ENCODE results near the gene AAMDC. TPM values are rescaled to one million over a fixed set of nuclear protein-coding genes. Genes with fewer than 3 reads are reported as not detected.
A peak's percentile ranks its signal among the peaks of the same experiment; 100 is the strongest.

The AAMDC gene
- polyA plus RNA-seq (2013, experiment 1 of 2), result 35.8 TPM
- polyA plus RNA-seq (2013, experiment 2 of 2), result 33.9 TPM

DNA sequence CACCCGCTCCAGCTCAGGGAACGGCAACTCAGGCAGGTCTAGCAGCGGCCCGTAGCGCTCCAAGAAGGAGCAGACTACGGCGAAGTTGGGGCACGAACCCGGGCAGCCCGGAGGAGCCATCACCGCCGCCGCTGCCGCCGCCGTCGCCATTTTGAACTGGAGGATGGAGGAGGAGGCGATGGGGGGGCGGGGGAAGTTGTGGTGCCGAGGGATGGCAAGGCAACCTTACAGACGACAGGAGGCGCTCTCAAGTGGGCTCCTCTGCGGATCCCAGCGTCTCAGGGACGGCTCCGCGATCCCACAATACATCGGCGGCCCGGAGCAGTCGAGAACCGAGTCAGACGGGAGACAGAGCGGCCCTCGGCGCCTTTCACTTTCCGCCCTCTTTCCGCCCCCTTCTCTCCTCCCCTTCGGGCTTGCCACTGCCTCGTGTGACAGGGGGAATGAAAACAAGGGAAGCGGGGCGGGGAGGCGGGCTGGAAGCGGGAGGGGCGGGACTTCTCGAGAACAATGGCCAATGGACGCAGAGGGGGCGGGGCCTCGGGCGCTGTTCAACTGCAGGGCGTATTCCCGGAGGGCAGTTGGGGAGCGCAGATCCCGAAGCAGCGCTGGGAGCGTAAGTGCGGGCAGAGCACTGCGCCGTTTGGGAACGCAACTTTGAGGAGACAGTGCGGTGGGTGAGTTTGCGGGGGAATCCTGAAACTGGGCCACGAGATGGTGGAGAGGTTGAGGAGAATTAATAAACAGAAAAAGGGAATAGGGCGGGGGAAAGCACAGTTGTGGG, at the start of gene AAMDC, which contains the start of gene RSF1:
Gene AAMDC (plus strand): TSS at position 580 of the 784 bp plus-strand sequence. CDS start 21,353 bp downstream, outside the sequence.
Gene RSF1 (minus strand): TSS at position 158 of the 784 bp plus-strand sequence. CDS start 8 bp downstream, at position 150.
- peak; percentile 98 for DNase-seq (ENCODE audit: low spot score)
- Histone ChIP-seq H2BK15ac (ENCODE audit: low read length) (peak within 1 kb of the TSS; percentile 96), H4K91ac (ENCODE audit: low read depth, low read length, poor library complexity) (peak within 1 kb of the TSS; percentile 53), H2AFZ (ENCODE audit: low read length) (peak within 1 kb of the TSS; percentile 85), H3K9me3 (replicated peaks in 1 of 2; ENCODE audit: control insufficient read depth in 2 of 2, insufficient read depth in 1 of 2, low read depth in 1 of 2, low read length in 2 of 2) (peaks cover 0 to 10% of the 10 kb centered on the region in 2 donors), H3K4me2 (ENCODE audit: insufficient read depth, low read length, poor library complexity, severe bottlenecking) (peak within 1 kb of the TSS; percentile 79), H3K36me3 (replicated peaks in 1 of 2; ENCODE audit: control insufficient read depth in 2 of 2, insufficient read depth in 2 of 2, low read length in 2 of 2) (peaks cover 0 to 11% of the 10 kb centered on the region in 2 donors), H3K4me3 (ENCODE audit: low read length in 2 of 2) (peak within 1 kb of the TSS; percentile 72 to 100), H3K18ac (ENCODE audit: low read length) (peak within 1 kb of the TSS; percentile 100), H3K27me3 (ENCODE audit: control insufficient read depth in 3 of 3, insufficient read depth in 3 of 3, low read depth in 1 of 3, low read length in 3 of 3) (no peaks in the 10 kb centered on the region), H2BK120ac (ENCODE audit: low read depth, low read length) (peak within 1 kb of the TSS; percentile 97), H2BK5ac (ENCODE audit: low read length) (peak within 1 kb of the TSS; percentile 98), H3K9ac (ENCODE audit: low read depth, low read length, poor library complexity) (peak within 1 kb of the TSS; percentile 97), H2BK12ac (ENCODE audit: low read length) (peak within 1 kb of the TSS; percentile 84), H3K4ac (ENCODE audit: low read length) (peak within 1 kb of the TSS; percentile 95), H2AK5ac (ENCODE audit: low read depth, low read length) (peak within 1 kb of the TSS; percentile 88), H3K14ac (ENCODE audit: low read length) (peak within 1 kb of the TSS; percentile 99), H4K8ac (ENCODE audit: low read depth, low read length) (no peak within 1 kb of the TSS), H3K79me1 (ENCODE audit: low read depth, low read length) (peaks cover 6% of the 10 kb centered on the region), H3K27ac (replicated peaks; ENCODE audit: low read length) (peak within 1 kb of the TSS; percentile 98), H3K23ac (ENCODE audit: low read depth, low read length, poor library complexity) (peak within 1 kb of the TSS; percentile 98), H3K4me1 (ENCODE audit: control insufficient read depth in 2 of 2, insufficient read depth in 1 of 2, low read depth in 1 of 2, low read length in 2 of 2) (peaks cover 0 to 6% of the 10 kb centered on the region in 2 donors)
- WGBS, 2 donors (ENCODE audit: extremely low coverage in 2 of 2, insufficient read length in 2 of 2, insufficient replicate concordance in 1 of 2), result no CpG with 5 or more reads among the region's 64 CpGs

DNA sequence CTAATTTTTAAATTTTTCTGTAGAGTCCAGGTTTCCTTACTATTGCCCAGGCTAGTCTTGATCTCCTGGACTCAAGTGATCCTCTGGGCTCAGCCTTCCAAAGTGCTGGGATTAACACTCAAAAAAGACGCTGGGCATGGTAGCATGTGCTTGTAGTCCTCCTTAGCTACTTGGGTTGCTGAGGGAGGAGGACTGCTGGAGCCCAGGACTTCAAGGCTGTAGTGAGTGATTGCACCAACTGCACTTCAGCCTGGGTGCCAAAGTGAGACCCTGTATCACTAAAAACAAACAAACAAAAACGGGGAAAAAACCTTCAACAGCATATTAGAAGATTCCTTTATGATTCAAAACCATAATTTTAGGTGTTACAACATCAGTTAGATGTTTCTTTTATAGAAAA, 45.0 kb upstream of the AAMDC start:
- Histone ChIP-seq H2BK5ac (ENCODE audit: low read length) (no peak overlapping the region), H4K91ac (ENCODE audit: low read depth, low read length, poor library complexity) (no peak overlapping the region), H3K14ac (ENCODE audit: low read length) (no peak overlapping the region), H3K9me3 (replicated peaks in 1 of 2; ENCODE audit: control insufficient read depth in 2 of 2, insufficient read depth in 1 of 2, low read depth in 1 of 2, low read length in 2 of 2) (no peaks in the 10 kb centered on the region), H3K79me1 (ENCODE audit: low read depth, low read length) (peaks cover 3% of the 10 kb centered on the region), H3K27ac (replicated peaks; ENCODE audit: low read length) (no peak overlapping the region), H3K36me3 (replicated peaks in 1 of 2; ENCODE audit: control insufficient read depth in 2 of 2, insufficient read depth in 2 of 2, low read length in 2 of 2) (peaks cover 0 to 14% of the 10 kb centered on the region in 2 donors), H4K8ac (ENCODE audit: low read depth, low read length) (no peak overlapping the region), H2AFZ (ENCODE audit: low read length) (no peak overlapping the region), H3K4me2 (ENCODE audit: insufficient read depth, low read length, poor library complexity, severe bottlenecking) (no peak overlapping the region), H3K4me1 (ENCODE audit: control insufficient read depth in 2 of 2, insufficient read depth in 1 of 2, low read depth in 1 of 2, low read length in 2 of 2) (no peaks in the 10 kb centered on the region), H2BK12ac (ENCODE audit: low read length) (no peak overlapping the region), H3K4ac (ENCODE audit: low read length) (no peak overlapping the region), H3K18ac (ENCODE audit: low read length) (no peak overlapping the region), H3K9ac (ENCODE audit: low read depth, low read length, poor library complexity) (no peak overlapping the region), H2AK5ac (ENCODE audit: low read depth, low read length) (no peak overlapping the region), H3K27me3 (ENCODE audit: control insufficient read depth in 3 of 3, insufficient read depth in 3 of 3, low read depth in 1 of 3, low read length in 3 of 3) (no peaks in the 10 kb centered on the region), H3K4me3 (ENCODE audit: low read length in 2 of 2) (no peak overlapping the region), H2BK15ac (ENCODE audit: low read length) (no peak overlapping the region), H3K23ac (ENCODE audit: low read depth, low read length, poor library complexity) (no peak overlapping the region), H2BK120ac (ENCODE audit: low read depth, low read length) (no peak overlapping the region)
- DNase-seq (ENCODE audit: low spot score), result no peak
- WGBS, 2 donors (ENCODE audit: extremely low coverage in 2 of 2, insufficient read length in 2 of 2, insufficient replicate concordance in 1 of 2), result no CpG with 5 or more reads among the region's 2 CpGs

DNA sequence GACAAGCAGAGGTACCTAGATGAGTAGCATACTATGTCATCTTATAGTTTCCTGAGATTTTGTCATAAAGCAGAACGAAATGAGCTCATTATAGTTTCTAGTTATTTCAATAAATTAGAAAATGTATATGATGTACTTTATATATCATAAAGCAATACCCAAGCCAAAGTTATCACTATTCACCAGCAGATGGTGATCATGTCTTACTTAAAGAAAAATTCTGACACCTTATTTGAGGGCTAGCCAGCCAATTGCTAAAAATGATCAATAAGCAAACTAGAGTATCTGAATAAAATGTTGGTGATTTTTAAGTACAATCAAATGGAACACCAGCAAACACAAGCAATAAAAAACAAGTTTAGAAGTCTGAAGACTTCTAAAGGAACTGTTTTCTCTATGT, 44.5 kb upstream of the AAMDC start:
- Histone ChIP-seq H2BK120ac (ENCODE audit: low read depth, low read length) (no peak overlapping the region), H3K27me3 (ENCODE audit: control insufficient read depth in 3 of 3, insufficient read depth in 3 of 3, low read depth in 1 of 3, low read length in 3 of 3) (no peaks in the 10 kb centered on the region), H2AK5ac (ENCODE audit: low read depth, low read length) (no peak overlapping the region), H3K14ac (ENCODE audit: low read length) (no peak overlapping the region), H3K79me1 (ENCODE audit: low read depth, low read length) (peaks cover 3% of the 10 kb centered on the region), H2BK12ac (ENCODE audit: low read length) (no peak overlapping the region), H3K4me1 (ENCODE audit: control insufficient read depth in 2 of 2, insufficient read depth in 1 of 2, low read depth in 1 of 2, low read length in 2 of 2) (no peaks in the 10 kb centered on the region), H2BK15ac (ENCODE audit: low read length) (no peak overlapping the region), H3K4me2 (ENCODE audit: insufficient read depth, low read length, poor library complexity, severe bottlenecking) (no peak overlapping the region), H3K23ac (ENCODE audit: low read depth, low read length, poor library complexity) (no peak overlapping the region), H2BK5ac (ENCODE audit: low read length) (no peak overlapping the region), H3K36me3 (replicated peaks in 1 of 2; ENCODE audit: control insufficient read depth in 2 of 2, insufficient read depth in 2 of 2, low read length in 2 of 2) (peaks cover 0 to 14% of the 10 kb centered on the region in 2 donors), H3K27ac (replicated peaks; ENCODE audit: low read length) (no peak overlapping the region), H3K9ac (ENCODE audit: low read depth, low read length, poor library complexity) (no peak overlapping the region), H3K4ac (ENCODE audit: low read length) (no peak overlapping the region), H4K8ac (ENCODE audit: low read depth, low read length) (no peak overlapping the region), H4K91ac (ENCODE audit: low read depth, low read length, poor library complexity) (no peak overlapping the region), H2AFZ (ENCODE audit: low read length) (no peak overlapping the region), H3K18ac (ENCODE audit: low read length) (no peak overlapping the region), H3K4me3 (ENCODE audit: low read length in 2 of 2) (no peak overlapping the region), H3K9me3 (replicated peaks in 1 of 2; ENCODE audit: control insufficient read depth in 2 of 2, insufficient read depth in 1 of 2, low read depth in 1 of 2, low read length in 2 of 2) (no peaks in the 10 kb centered on the region)
- DNase-seq (ENCODE audit: low spot score), result no peak
- WGBS, 2 donors (ENCODE audit: extremely low coverage in 2 of 2, insufficient read length in 2 of 2, insufficient replicate concordance in 1 of 2), result no CpG with 5 or more reads among the region's 1 CpG

DNA sequence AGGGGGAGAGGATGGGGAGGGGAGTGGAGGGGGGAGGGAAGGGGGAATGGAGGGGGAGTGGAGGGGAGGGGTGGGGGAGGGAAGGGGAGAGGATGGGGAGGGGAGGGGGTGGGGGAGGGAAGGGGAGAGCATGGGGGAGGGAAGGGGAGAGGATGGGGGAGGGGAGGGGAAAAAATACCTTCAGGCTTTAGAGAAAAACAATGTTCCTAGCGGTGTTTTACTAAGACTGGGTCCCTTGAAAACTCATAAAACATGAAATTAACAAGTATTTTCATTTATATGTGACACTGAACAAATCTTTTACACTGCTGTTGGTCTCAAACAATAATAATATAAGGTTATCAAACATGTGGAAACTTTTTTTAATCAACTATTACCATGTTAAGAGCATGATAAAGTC, 42.8 kb upstream of the AAMDC start:
- Histone ChIP-seq H2AFZ (ENCODE audit: low read length) (no peak overlapping the region), H3K36me3 (replicated peaks in 1 of 2; ENCODE audit: control insufficient read depth in 2 of 2, insufficient read depth in 2 of 2, low read length in 2 of 2) (peaks cover 0 to 10% of the 10 kb centered on the region in 2 donors), H4K8ac (ENCODE audit: low read depth, low read length) (no peak overlapping the region), H2BK5ac (ENCODE audit: low read length) (no peak overlapping the region), H3K9me3 (replicated peaks in 1 of 2; ENCODE audit: control insufficient read depth in 2 of 2, insufficient read depth in 1 of 2, low read depth in 1 of 2, low read length in 2 of 2) (no peaks in the 10 kb centered on the region), H2BK12ac (ENCODE audit: low read length) (no peak overlapping the region), H2BK120ac (ENCODE audit: low read depth, low read length) (no peak overlapping the region), H4K91ac (ENCODE audit: low read depth, low read length, poor library complexity) (no peak overlapping the region), H3K4ac (ENCODE audit: low read length) (no peak overlapping the region), H3K9ac (ENCODE audit: low read depth, low read length, poor library complexity) (no peak overlapping the region), H3K23ac (ENCODE audit: low read depth, low read length, poor library complexity) (no peak overlapping the region), H3K4me1 (ENCODE audit: control insufficient read depth in 2 of 2, insufficient read depth in 1 of 2, low read depth in 1 of 2, low read length in 2 of 2) (no peaks in the 10 kb centered on the region), H3K27ac (replicated peaks; ENCODE audit: low read length) (no peak overlapping the region), H2AK5ac (ENCODE audit: low read depth, low read length) (no peak overlapping the region), H3K18ac (ENCODE audit: low read length) (no peak overlapping the region), H3K4me2 (ENCODE audit: insufficient read depth, low read length, poor library complexity, severe bottlenecking) (no peak overlapping the region), H3K79me1 (ENCODE audit: low read depth, low read length) (peaks cover 3% of the 10 kb centered on the region), H3K27me3 (ENCODE audit: control insufficient read depth in 3 of 3, insufficient read depth in 3 of 3, low read depth in 1 of 3, low read length in 3 of 3) (no peaks in the 10 kb centered on the region), H3K14ac (ENCODE audit: low read length) (no peak overlapping the region), H2BK15ac (ENCODE audit: low read length) (no peak overlapping the region), H3K4me3 (ENCODE audit: low read length in 2 of 2) (no peak overlapping the region)
- no peak for DNase-seq (ENCODE audit: low spot score)
- no CpG with 5 or more reads among the region's 1 CpG for WGBS, 2 donors (ENCODE audit: extremely low coverage in 2 of 2, insufficient read length in 2 of 2, insufficient replicate concordance in 1 of 2)

All from neuronal stem cell (in vitro differentiated cells).